ENCODE results near the gene ELP6. TPM values are rescaled to one million over a fixed set of nuclear protein-coding genes. Genes with fewer than 3 reads are reported as not detected.

ELP6 gene
- polyA plus RNA-seq, 1 donor from 2014 or later = 55.0 TPM

GRCh38 chr3:47542471-47543173 lies 29.1 kb upstream of the ELP6 start:
- Histone ChIP-seq H3F3A (ENCODE audit: insufficient read depth, low read length, poor library complexity, severe bottlenecking) (no peaks in the 10 kb centered on the region), H3K27me3 (ENCODE audit: insufficient read depth, low read depth, low read length) (no peaks in the 10 kb centered on the region), H3K9ac (ENCODE audit: low read length) (no peak overlapping the region), H3K79me2 (replicated peaks; ENCODE audit: insufficient read depth, low read length) (no peaks in the 10 kb centered on the region), H3K9me3 (ENCODE audit: low read length) (no peaks in the 10 kb centered on the region), H2AFZ (ENCODE audit: low read depth, low read length) (no peak overlapping the region), H3K36me3 (ENCODE audit: insufficient read depth, low read length) (no peaks in the 10 kb centered on the region), H3K27ac (ENCODE audit: low read length) (no peak overlapping the region), H3K4me2 (ENCODE audit: low read length) (no peak overlapping the region), H4K20me1 (ENCODE audit: insufficient read depth) (no peaks in the 10 kb centered on the region), H3K4me3 (ENCODE audit: low read length) (no peak overlapping the region), H3K9me2 (ENCODE audit: insufficient read depth, low read length) (no peaks in the 10 kb centered on the region)
- no peak for TF ChIP-seq EZH2 (IDR thresholded peaks at IDR 0.05; ENCODE audit: borderline replicate concordance, insufficient read depth, low read length, poor library complexity, severe bottlenecking)
- TF ChIP-seq, protein P1, sequence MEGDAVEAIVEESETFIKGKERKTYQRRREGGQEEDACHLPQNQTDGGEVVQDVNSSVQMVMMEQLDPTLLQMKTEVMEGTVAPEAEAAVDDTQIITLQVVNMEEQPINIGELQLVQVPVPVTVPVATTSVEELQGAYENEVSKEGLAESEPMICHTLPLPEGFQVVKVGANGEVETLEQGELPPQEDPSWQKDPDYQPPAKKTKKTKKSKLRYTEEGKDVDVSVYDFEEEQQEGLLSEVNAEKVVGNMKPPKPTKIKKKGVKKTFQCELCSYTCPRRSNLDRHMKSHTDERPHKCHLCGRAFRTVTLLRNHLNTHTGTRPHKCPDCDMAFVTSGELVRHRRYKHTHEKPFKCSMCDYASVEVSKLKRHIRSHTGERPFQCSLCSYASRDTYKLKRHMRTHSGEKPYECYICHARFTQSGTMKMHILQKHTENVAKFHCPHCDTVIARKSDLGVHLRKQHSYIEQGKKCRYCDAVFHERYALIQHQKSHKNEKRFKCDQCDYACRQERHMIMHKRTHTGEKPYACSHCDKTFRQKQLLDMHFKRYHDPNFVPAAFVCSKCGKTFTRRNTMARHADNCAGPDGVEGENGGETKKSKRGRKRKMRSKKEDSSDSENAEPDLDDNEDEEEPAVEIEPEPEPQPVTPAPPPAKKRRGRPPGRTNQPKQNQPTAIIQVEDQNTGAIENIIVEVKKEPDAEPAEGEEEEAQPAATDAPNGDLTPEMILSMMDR (IDR thresholded peaks at IDR 0.05; ENCODE audit: poor library complexity, severe bottlenecking) = no peak
- no peak for TF ChIP-seq MXI1 (conservative IDR thresholded peaks at IDR 0.05; ENCODE audit: poor library complexity, severe bottlenecking)
- no peak for TF ChIP-seq REST (IDR thresholded peaks at IDR 0.05; ENCODE audit: borderline replicate concordance)
- no peak for TF ChIP-seq EP300 (conservative IDR thresholded peaks at IDR 0.05; ENCODE audit: poor library complexity, severe bottlenecking)
- no peak for TF ChIP-seq POLR2AphosphoS5 (IDR thresholded peaks at IDR 0.05)
- no peak for TF ChIP-seq RAD21 (conservative IDR thresholded peaks at IDR 0.05)
- TF ChIP-seq TAF1 (IDR thresholded peaks at IDR 0.05; ENCODE audit: low read depth) = no peak
- no peak for TF ChIP-seq SMC3 (conservative IDR thresholded peaks at IDR 0.05; ENCODE audit: poor library complexity)

- H3K4me2 ChIP-seq (ENCODE audit: low read length) = no peak overlapping the region
- TF ChIP-seq MXI1 (conservative IDR thresholded peaks at IDR 0.05; ENCODE audit: poor library complexity, severe bottlenecking) = no peak
- no peak for TF ChIP-seq EP300 (conservative IDR thresholded peaks at IDR 0.05; ENCODE audit: poor library complexity, severe bottlenecking)
- no peak for TF ChIP-seq REST (IDR thresholded peaks at IDR 0.05; ENCODE audit: borderline replicate concordance)
- TF ChIP-seq TAF1 (IDR thresholded peaks at IDR 0.05; ENCODE audit: low read depth) = no peak
- TF ChIP-seq SMC3 (conservative IDR thresholded peaks at IDR 0.05; ENCODE audit: poor library complexity) = no peak
- TF ChIP-seq POLR2AphosphoS5 (IDR thresholded peaks at IDR 0.05) = no peak
- TF ChIP-seq RAD21 (conservative IDR thresholded peaks at IDR 0.05) = no peak
- H3K9me2 ChIP-seq (ENCODE audit: insufficient read depth, low read length) = no peaks in the 10 kb centered on the region
- no peaks in the 10 kb centered on the region for H3K9me3 ChIP-seq (ENCODE audit: low read length)
- H3K9ac ChIP-seq (ENCODE audit: low read length) = no peak overlapping the region
- H3K27ac ChIP-seq (ENCODE audit: low read length) = no peak overlapping the region
- H3K4me3 ChIP-seq (ENCODE audit: low read length) = no peak overlapping the region
- H4K20me1 ChIP-seq (ENCODE audit: insufficient read depth) = no peaks in the 10 kb centered on the region
- no peaks in the 10 kb centered on the region for H3F3A ChIP-seq (ENCODE audit: insufficient read depth, low read length, poor library complexity, severe bottlenecking)
- H3K79me2 ChIP-seq (replicated peaks; ENCODE audit: insufficient read depth, low read length) = no peaks in the 10 kb centered on the region
- no peak overlapping the region for H2AFZ ChIP-seq (ENCODE audit: low read depth, low read length)
- no peaks in the 10 kb centered on the region for H3K27me3 ChIP-seq (ENCODE audit: insufficient read depth, low read depth, low read length)
- H3K36me3 ChIP-seq (ENCODE audit: insufficient read depth, low read length) = no peaks in the 10 kb centered on the region
Measured at GRCh38 chr3:47541583-47542108, 28.1 kb upstream of the ELP6 start.
